Activated T-cell treated with anti-CD3 and anti-CD28 coated beads for 4 hours (primary cell): ENCODE results near the gene AEN.

Experiments used
- DNase-seq: peaks from one replicate; pipeline ENCODE4 v3.0.0-alpha.2; 2020

AEN gene

GRCh38 chr15:88651136-88651732 lies 30.1 kb downstream of the AEN start:
- no peak for DNase-seq

DNA sequence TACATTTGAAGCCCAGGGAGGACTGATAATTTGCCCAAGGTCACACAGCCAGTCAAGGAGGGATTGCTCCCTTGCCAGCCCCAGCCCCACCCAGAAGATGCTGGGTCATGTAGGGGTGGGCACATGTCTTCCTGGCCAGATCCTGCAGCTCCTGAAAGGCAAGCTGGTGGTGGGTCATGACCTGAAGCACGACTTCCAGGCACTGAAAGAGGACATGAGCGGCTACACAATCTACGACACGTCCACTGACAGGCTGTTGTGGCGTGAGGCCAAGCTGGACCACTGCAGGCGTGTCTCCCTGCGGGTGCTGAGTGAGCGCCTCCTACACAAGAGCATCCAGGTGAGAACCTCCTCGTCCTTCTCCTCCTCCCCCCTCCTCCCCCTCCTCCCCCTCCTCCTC lies 30.8 kb downstream of the AEN start:
- DNase-seq: no peak

GRCh38 chr15:88652456-88653199 lies 31.5 kb downstream of the AEN start:
- DNase-seq: no peak

DNA sequence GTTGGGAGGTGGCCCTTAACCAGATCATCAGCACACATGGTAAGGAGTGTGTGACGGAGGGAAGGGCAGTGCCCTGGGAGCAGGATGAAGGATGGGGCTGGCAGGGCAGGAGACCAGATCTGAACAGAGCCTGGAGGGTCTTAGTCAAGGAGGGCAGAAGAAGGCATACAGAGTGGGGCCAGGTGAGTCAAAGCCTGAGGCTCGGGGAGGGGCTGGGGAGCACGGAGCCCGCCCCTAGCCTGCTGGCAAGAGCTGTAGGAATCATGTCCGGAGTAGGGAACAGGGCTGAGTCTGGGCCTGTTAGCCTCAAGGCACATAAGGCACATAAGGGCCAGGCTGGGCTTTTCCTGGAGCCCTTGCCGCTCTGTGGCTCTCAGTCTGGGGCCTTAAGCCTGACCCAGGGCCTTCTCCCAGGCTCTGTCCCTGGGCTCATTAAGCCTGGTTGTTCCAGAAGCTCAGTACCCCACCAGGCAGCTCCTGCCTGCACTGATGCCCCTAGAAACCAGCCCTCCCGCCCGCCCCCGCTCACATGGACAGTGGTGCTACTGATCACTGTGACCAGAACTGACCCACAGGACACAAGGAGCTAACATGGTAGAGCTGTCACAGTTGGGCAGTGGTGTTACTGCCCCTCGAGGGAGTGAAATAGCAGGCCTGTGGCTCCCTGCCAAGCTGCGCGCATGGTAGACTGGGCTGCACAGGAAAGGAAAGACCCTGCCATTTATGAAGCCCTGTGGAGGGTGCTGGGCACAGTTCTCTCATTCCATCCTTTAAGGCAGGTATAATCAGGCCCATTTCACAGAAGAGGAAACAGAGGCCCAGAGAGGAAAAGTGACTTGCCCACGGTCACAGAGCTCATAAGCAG lies 32.3 kb downstream of the AEN start:
- no peak for DNase-seq

GRCh38 chr15:88654430-88655102 lies 33.4 kb downstream of the AEN start:
- no peak for DNase-seq

DNA sequence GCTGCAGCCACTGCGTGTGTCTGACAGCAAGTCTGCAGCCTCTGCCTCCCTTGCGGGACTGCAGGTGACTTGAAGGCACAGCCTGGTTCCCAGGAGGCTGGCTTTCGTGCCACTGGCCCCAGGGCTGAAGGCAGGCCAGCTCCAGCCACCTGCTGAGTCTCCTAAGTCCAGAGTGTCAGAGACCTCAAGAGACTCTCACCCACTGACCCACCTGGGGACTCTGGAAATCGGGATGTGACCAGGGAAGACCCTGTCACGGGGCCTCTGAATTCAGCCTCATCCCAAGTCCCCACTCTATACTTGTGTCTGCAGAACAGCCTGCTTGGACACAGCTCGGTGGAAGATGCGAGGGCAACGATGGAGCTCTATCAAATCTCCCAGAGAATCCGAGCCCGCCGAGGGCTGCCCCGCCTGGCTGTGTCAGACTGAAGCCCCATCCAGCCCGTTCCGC lies 34.0 kb downstream of the AEN start:
- DNase-seq: no peak

- DNase-seq: no peak
Observed at GRCh38 chr15:88655800-88656488, 34.8 kb downstream of the AEN start.

DNA sequence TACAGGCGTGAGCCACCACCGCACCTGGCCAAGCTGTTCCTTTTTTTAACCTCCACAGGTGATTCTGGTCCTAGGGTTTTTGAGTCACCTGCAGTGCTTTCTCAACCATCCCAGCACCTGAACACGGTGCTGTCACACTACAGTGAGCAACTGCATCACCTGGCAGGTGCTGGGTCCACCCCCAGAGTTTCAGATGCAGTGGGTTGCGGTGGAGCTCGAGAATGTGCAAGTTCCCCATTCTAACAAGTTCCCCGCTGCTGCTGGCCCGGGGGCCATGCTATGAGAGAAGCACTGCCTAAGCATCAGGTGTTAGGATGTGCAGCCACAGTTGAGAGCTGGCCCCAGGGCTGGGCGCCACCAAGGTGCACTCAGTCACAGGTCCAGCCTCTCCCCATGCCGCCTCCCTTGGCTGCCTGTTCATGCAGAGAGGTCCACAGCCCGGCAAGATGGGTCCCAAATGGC lies 35.7 kb downstream of the AEN start:
- no peak for DNase-seq

DNA sequence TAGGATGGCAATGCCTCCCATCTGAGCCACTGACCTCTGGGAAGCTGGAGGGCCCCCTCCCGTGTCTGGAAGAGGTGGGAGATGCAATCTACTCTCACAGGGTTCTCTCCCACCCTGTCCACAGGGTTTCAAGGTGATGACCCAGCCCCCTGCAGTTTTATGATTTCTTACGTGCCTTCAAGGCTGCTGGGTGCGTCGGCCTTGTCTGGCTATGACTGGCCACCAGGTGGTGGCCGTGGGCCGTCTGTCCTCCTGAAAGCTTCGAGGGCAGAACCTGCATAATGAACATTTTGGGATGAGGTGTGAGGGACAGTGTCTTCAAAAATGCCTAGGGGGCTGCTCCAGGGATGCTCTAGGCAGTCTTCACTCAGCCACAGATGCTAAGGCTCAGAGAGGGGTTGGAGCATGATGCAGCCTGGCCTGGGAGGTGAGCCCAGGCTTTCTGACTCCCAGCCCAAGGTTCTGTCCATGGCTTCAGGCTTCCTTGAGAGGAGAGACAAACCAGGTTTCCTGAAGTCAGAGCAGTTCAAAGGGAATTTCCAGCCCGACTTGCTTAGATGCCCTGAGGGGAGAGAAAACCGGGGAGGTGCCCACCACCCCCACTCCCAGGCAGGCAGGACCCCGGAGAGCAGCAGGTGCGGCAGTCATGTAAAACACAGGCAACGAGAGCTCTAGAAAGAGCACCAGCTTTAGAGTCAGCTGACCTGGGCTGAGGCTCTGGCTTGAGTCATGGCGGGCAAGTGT lies 36.4 kb downstream of the AEN start:
- DNase-seq: no peak

- no peak for DNase-seq
Observed at GRCh38 chr15:88658070-88658965, 37.2 kb downstream of the AEN start.

DNA sequence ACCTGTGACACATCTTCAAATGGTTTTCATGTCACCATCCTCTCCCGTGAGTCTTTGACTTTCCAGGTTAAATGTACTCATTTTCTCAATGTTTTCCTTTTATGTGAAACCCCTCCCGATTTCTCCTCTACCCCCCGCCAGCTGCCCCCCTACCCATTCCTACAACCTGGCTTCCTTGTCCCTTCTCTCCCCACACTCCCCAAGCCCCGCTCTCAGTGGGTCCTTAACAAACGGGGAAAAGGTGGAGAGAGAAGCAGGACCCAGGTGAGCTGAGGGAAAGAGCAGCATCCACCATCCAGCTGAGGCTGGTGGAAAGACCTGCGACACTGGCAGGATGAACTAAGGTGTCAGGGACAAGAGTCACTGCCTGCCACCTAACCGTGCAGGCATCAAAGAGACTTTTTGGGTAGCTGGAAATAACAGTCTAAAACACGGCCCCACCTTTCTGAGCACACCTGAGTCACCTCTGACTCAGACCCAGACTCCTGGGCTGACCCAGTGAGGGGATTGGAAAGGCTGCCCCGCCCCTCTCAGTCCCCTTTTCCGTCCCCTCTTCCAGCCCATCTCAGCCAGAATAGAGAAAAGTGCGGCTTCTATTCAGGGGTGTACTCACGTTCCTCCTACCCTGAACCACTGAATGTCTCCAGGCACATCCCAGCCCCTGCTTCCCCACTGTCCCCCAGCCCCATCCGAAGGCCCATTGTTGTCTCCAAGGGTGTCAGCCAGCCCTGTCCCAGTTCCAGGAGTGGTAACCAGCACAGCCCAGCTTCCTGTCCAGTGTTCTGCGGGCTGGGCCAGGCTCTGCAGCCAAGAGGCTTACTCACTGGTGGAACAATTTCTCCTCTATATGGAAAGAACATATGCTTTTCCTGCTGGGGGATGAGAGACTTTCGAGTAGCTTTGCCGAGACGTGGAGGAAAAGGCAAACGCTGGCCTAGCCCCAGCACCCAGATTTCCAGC lies 38.1 kb downstream of the AEN start:
- no peak for DNase-seq

DNA sequence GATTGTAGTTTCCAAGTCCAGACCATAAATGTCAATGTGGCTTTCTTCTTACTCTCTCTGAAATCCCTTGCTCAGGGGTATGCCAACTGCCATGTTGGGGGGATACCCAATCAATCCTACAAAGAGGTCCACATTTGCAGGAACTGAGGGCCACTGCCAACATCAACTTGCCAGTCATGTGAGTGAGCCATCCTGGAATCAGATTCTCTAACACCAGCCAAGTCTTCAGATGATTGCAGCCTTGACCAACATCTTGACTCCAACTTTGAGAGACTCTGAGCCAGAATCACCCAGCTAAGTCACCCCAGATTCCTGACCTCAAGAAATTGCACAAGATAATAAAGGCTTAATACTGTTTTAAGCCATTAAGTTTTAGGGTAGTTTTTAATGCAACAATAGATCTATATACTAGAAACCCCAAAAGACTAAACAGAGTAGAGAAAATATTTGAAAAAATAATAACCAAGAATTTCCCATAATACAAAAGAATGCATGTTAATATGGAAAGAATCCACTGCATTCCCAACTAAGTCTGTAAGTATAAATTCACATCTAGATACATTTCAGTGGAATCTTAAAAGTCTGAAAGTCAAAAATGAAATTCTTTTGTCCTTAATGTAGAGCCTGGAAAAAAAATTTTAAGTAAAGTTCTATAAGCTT lies 40.0 kb downstream of the AEN start:
- DNase-seq: no peak

DNA sequence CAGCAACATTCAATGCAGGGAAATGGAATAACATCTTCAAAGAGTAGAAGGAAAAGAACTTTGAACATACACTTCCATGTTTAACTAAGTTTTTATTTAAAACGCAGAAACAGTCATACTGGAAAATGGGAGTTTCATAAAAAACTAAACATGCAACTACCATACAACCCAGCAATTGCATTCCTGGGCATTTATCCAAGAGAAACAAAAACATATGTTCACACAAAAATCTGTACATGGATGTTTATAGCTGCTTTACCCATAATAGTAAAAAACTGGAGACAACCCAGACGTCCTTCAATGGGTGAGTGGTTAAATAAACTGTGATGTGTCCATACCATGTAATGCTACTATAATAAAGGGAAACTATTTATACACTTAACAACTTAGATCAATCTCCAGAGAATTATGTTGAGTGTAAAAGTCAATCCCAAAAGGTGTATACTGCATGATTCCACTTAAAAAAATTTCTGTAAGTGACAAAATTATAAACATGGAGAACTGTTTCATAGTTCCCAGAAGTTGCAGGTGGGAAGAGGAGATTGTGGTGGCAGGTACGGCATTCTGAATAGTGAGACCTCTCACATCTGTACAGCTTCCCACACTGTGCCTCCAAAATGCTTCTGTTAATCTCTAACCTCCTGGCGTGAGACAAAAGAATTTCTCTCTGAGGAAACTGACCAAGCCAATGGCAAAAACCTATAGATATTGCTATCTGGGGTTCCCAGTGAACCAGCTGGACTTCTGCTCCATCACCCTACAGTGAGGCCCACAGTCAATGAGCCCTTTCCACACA lies 40.8 kb downstream of the AEN start:
- no peak for DNase-seq

DNA sequence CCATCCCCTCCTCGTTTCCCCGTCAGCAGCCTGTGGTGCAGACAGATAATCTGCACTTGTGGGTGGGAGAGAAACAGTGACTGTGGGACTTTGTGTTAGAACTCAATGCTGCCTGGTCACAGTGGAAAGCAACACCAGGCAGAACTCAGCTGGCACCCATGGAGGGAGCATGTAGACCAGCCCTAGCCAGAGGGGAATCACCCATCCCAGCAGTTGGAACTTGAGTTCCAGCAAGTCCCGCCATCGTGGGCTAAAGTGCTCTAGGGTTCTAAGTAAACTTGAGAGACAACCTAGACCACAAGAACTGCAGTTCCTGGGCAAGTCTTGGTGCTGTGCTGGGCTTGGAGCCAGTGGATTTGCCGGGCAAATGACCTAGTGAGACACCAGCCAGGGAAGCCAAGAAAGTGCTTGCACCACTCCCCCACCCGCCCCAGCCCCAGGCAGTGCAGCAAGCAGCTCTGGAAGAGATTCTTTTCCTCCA lies 42.0 kb downstream of the AEN start:
- DNase-seq: no peak

- DNase-seq: no peak
Observed at GRCh38 chr15:88664151-88664778, 43.1 kb downstream of the AEN start.

- no peak for DNase-seq
Observed at GRCh38 chr15:88674661-88675060, 53.5 kb downstream of the AEN start.

DNA sequence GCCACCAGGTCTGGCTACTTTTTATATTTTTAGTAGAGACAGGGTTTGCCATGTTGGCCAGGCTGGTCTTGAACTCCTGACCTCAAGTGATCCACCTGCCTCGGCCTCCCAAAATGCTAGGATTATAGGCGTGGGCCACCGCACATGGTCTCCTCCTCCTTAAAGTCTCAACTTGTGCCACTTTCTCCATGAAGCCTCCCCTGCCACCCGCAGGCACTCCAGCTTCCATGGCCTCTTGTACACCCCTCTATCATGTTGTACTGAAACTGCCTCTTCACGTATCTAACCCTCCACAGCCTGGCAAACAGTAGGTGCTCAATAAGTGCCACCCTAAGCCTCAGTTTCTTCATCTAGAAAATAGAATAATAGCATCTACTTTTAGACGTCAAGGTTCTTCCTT lies 57.6 kb downstream of the AEN start:
- DNase-seq: no peak
